Hematopoietic multipotent progenitor cell (in vitro differentiated cells): Measurements from ENCODE around the gene LRRC8C. TPM values are rescaled to one million over a fixed set of nuclear protein-coding genes. Genes with fewer than 3 reads are reported as not detected.
"Not testable (repeated sequence)": the region's sequence is repeated elsewhere in the genome, so short reads cannot be mapped to it uniquely, and the experiment has no call there.

ENCODE experiments used
- DNase-seq, 3 donors: peaks; one replicate each; pipeline ENCODE4 v3.0.0-alpha.2; 2011 to 2015; ENCODE audit warnings: low read depth in 2 of 3, low spot score in 2 of 3
- total RNA-seq: library from RNA; depleted of rRNA; stranded (reverse); fragments of >200 nt; gene quantifications from one replicate; pipeline ENCODE4 v1.2.3, GENCODE V29; 2012

LRRC8C gene
- 4.6 TPM for total RNA-seq

GRCh38 chr1:89632657-89633247 is at the start of gene LRRC8C:
LRRC8C (plus strand) TSS chr1:89633120; CDS start chr1:89686474, 53,354 bp downstream.
- peak; percentile 80 to 88 (median 86) for DNase-seq

- DNase-seq = no peak
Observed at GRCh38 chr1:89584211-89584610, 48.7 kb upstream of the LRRC8C start.

GRCh38 chr1:89584781-89585180 is 48.1 kb upstream of the LRRC8C start:
- no peak for DNase-seq

GRCh38 chr1:89587729-89588161 is 45.2 kb upstream of the LRRC8C start:
- no peak for DNase-seq

GRCh38 chr1:89588480-89588879 is 44.4 kb upstream of the LRRC8C start:
- DNase-seq = no peak

GRCh38 chr1:89589515-89589914 is 43.4 kb upstream of the LRRC8C start:
- DNase-seq = no peak

- DNase-seq = no peak
Observed at GRCh38 chr1:89590341-89591080, 42.4 kb upstream of the LRRC8C start.

GRCh38 chr1:89592861-89593302 is 40.0 kb upstream of the LRRC8C start:
- not testable (repeated sequence) for DNase-seq

GRCh38 chr1:89594096-89594740 is 38.7 kb upstream of the LRRC8C start:
- DNase-seq = no peak

GRCh38 chr1:89596698-89597097 is 36.2 kb upstream of the LRRC8C start:
- no peak for DNase-seq

GRCh38 chr1:89598450-89599331 is 34.2 kb upstream of the LRRC8C start:
- DNase-seq = peak in 2 of 3 donors; percentile 33 to 76

GRCh38 chr1:89599332-89599630 is 33.6 kb upstream of the LRRC8C start:
- DNase-seq = no peak

- no peak for DNase-seq
Observed at GRCh38 chr1:89600451-89601224, 32.3 kb upstream of the LRRC8C start.

- no peak for DNase-seq
Observed at GRCh38 chr1:89602871-89603404, 30.0 kb upstream of the LRRC8C start.

GRCh38 chr1:89603651-89604413 is 29.1 kb upstream of the LRRC8C start:
- no peak for DNase-seq

- no peak for DNase-seq
Observed at GRCh38 chr1:89604414-89604735, 28.5 kb upstream of the LRRC8C start.

- DNase-seq = no peak
Observed at GRCh38 chr1:89605692-89606091, 27.2 kb upstream of the LRRC8C start.

- no peak for DNase-seq
Observed at GRCh38 chr1:89606227-89606980, 26.5 kb upstream of the LRRC8C start.

GRCh38 chr1:89607156-89607555 is 25.8 kb upstream of the LRRC8C start:
- no peak for DNase-seq
